HG03060 (cell line): ENCODE results near the gene EIF4ENIF1.
"Not testable (repeated sequence)": the region's sequence is repeated elsewhere in the genome, so short reads cannot be mapped to it uniquely, and the experiment has no call there.

Source experiments
- ATAC-seq: cut with Tn5 transposase; IDR thresholded peaks from one replicate; pipeline ENCODE4 v1.9.1; 2021; ENCODE audit warnings: low read depth, moderate number of reproducible peaks; ENCODE audit not compliant: unreplicated experiment

EIF4ENIF1 gene

GRCh38 chr22:31489632-31490495 lies at the start of gene EIF4ENIF1:
Gene EIF4ENIF1 (minus strand): TSS chr22:31489842. CDS start chr22:31488718, 1,124 bp downstream.
- ATAC-seq: no peak

- no peak for ATAC-seq
These were observed 49.2 kb upstream of the EIF4ENIF1 start for GRCh38 chr22:31538815-31539214.

GRCh38 chr22:31537019-31537535 lies 47.4 kb upstream of the EIF4ENIF1 start:
- ATAC-seq: no peak

GRCh38 chr22:31533374-31533773 lies 43.7 kb upstream of the EIF4ENIF1 start:
- ATAC-seq: no peak

GRCh38 chr22:31532060-31532459 lies 42.4 kb upstream of the EIF4ENIF1 start:
- no peak for ATAC-seq

GRCh38 chr22:31530823-31531195 lies 41.2 kb upstream of the EIF4ENIF1 start:
- no peak for ATAC-seq

GRCh38 chr22:31526270-31526669 lies 36.6 kb upstream of the EIF4ENIF1 start:
- ATAC-seq: no peak

- ATAC-seq: not testable (repeated sequence)
These were observed 34.5 kb upstream of the EIF4ENIF1 start for GRCh38 chr22:31524132-31524531.

- no peak for ATAC-seq
These were observed 30.4 kb upstream of the EIF4ENIF1 start for GRCh38 chr22:31520051-31520450.

- ATAC-seq: no peak
These were observed 19.6 kb upstream of the EIF4ENIF1 start for GRCh38 chr22:31509061-31509762.

GRCh38 chr22:31508536-31508935 lies 18.9 kb upstream of the EIF4ENIF1 start:
- ATAC-seq: no peak

GRCh38 chr22:31507517-31507916 lies 17.9 kb upstream of the EIF4ENIF1 start:
- ATAC-seq: not testable (repeated sequence)

- no peak for ATAC-seq
These were observed 14.6 kb upstream of the EIF4ENIF1 start for GRCh38 chr22:31504282-31504681.

- ATAC-seq: no peak
These were observed 13.7 kb upstream of the EIF4ENIF1 start for GRCh38 chr22:31503211-31503964.

- ATAC-seq: no peak
These were observed 12.1 kb upstream of the EIF4ENIF1 start for GRCh38 chr22:31501738-31502137.

GRCh38 chr22:31497148-31497938 lies 7.7 kb upstream of the EIF4ENIF1 start:
- no peak for ATAC-seq

- no peak for ATAC-seq
These were observed 7.1 kb upstream of the EIF4ENIF1 start for GRCh38 chr22:31496735-31497146.

- ATAC-seq: peak; percentile 73
These were observed 6.5 kb upstream of the EIF4ENIF1 start, which contains the start of gene SFI1 for GRCh38 chr22:31496007-31496734. Gene SFI1 (plus strand): TSS chr22:31496536. CDS start chr22:31508285, 11,749 bp downstream.

- ATAC-seq: no peak
These were observed 5.7 kb upstream of the EIF4ENIF1 start for GRCh38 chr22:31495343-31495742.
